ENCODE results near the gene IMP4.

The IMP4 gene

DNA sequence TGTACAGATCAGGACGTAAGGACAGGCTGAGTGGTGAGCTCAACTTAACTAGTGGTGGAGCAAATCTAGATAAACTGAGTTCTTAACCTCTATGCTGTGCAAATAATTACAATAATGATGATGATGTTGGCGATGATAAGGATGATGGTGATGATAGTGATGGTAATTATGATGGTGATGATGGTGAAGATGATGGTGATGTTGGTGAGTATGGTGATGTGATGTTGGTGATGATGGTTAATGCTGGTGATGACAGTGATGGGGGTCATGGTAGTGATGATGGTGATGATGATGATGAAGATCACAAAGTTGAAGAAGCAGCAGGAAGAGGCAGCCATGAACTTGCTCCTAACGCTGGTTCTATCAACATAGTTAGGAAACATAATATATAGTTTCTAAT lies 38.0 kb upstream of the IMP4 start:
- in situ Hi-C loops (cut with MboI; ENCODE audit: low sequenced_read_pairs, unreplicated experiment), result no loop called here
- TF ChIP-seq, protein P1, sequence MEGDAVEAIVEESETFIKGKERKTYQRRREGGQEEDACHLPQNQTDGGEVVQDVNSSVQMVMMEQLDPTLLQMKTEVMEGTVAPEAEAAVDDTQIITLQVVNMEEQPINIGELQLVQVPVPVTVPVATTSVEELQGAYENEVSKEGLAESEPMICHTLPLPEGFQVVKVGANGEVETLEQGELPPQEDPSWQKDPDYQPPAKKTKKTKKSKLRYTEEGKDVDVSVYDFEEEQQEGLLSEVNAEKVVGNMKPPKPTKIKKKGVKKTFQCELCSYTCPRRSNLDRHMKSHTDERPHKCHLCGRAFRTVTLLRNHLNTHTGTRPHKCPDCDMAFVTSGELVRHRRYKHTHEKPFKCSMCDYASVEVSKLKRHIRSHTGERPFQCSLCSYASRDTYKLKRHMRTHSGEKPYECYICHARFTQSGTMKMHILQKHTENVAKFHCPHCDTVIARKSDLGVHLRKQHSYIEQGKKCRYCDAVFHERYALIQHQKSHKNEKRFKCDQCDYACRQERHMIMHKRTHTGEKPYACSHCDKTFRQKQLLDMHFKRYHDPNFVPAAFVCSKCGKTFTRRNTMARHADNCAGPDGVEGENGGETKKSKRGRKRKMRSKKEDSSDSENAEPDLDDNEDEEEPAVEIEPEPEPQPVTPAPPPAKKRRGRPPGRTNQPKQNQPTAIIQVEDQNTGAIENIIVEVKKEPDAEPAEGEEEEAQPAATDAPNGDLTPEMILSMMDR (IDR thresholded peaks at IDR 0.05; ENCODE audit: borderline replicate concordance, control extremely low read depth, extremely low read depth, insufficient read depth, missing control alignments), result no peak
- DNase-seq (ENCODE audit: low spot score), result no peak

DNA sequence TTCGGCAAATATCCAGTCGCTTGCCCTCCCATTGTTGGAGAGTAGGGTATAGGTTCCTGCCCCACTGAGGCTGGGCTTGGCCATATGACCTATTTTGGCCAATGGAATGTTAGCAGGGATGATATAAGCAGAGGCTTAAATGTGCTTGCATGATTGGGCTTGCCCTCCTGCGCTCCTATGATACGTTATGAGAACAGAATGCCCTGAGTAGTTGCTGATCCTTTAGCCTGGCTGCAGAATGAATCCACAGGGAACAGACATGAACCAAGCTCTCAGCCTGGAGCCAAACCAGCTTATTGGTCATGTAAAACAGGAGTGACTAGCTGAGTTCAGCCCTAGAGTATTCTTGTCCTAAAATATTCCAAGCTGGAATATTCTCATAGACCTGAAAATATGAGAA lies 34.8 kb upstream of the IMP4 start:
- DNase-seq (ENCODE audit: low spot score), result no peak
- in situ Hi-C loops (cut with MboI; ENCODE audit: low sequenced_read_pairs, unreplicated experiment), result no loop called here
- TF ChIP-seq, protein P1 (IDR thresholded peaks at IDR 0.05; ENCODE audit: borderline replicate concordance, control extremely low read depth, extremely low read depth, insufficient read depth, missing control alignments), result no peak

DNA sequence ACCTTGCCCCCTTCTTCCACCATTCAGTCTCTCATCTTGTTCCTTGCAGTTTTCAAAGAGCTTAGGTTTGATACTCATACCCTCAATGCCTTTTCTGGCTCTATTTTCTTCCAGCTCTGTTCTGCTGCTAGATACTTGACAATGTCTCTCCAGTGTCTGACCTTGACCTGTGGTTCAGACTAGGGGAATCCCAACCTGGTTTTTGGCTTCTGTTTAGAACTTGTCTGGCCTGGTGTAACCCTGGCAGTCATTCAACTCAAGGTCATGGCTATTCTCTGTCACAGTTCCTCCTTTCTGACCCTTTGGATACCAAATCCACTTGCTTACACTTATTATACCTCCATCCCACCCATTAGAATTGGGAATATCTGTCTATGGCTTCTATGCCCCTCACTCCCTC lies 31.8 kb upstream of the IMP4 start:
- in situ Hi-C loops (cut with MboI; ENCODE audit: low sequenced_read_pairs, unreplicated experiment), result no loop called here
- TF ChIP-seq, protein P1 (IDR thresholded peaks at IDR 0.05; ENCODE audit: borderline replicate concordance, control extremely low read depth, extremely low read depth, insufficient read depth, missing control alignments), result no peak
- DNase-seq (ENCODE audit: low spot score), result no peak

DNA sequence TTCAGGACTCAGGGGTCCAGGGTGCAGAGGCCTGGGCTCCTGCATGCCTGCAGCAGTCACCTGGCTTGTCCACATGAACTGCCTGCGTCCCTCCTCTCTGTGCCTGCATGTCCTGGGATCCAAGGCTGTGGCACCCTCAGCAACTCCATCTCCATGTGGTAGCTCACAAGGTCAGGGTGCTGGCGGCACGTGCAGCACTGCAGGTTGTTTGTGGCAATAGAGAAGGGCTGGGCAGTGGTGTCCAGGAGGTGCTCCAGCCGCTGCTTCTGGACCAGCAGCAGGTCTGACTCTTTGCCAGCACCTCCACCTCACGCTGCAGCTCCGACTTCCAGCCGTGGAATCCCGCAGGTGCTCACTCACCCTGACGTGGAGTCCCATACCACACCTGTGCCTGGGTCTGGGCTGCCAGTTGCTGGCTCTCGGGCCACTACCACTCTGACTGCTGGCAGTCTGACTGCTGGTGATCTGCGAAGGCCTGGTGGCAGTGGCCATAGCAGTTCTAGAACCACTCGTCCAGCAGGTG lies 28.8 kb upstream of the IMP4 start:
- in situ Hi-C loops (cut with MboI; ENCODE audit: low sequenced_read_pairs, unreplicated experiment), result no loop called here
- TF ChIP-seq, protein P1 (IDR thresholded peaks at IDR 0.05; ENCODE audit: borderline replicate concordance, control extremely low read depth, extremely low read depth, insufficient read depth, missing control alignments), result no peak
- no peak for DNase-seq (ENCODE audit: low spot score)

DNA sequence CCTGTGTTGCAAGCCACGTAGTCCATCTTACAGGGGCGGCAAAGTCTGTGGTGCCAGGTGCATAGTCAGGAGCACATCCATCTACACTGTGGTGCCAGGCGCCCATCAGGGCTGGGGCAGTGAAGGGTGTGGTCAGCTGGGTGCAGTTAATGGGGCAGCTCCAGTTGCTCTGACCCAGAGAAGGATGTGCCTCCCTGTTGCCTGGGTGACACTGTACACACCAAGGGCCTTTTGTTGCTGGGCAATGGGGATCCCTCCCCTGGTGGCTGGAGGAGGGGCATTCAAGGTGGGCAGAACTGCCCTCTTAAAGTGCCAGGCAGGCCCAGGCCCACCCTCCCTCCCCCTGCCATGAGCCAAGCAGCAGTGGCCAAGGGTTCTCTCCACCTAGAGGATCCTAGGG lies 28.3 kb upstream of the IMP4 start:
- no peak for DNase-seq (ENCODE audit: low spot score)
- TF ChIP-seq, protein P1 (IDR thresholded peaks at IDR 0.05; ENCODE audit: borderline replicate concordance, control extremely low read depth, extremely low read depth, insufficient read depth, missing control alignments), result no peak
- in situ Hi-C loops (cut with MboI; ENCODE audit: low sequenced_read_pairs, unreplicated experiment), result no loop called here

DNA sequence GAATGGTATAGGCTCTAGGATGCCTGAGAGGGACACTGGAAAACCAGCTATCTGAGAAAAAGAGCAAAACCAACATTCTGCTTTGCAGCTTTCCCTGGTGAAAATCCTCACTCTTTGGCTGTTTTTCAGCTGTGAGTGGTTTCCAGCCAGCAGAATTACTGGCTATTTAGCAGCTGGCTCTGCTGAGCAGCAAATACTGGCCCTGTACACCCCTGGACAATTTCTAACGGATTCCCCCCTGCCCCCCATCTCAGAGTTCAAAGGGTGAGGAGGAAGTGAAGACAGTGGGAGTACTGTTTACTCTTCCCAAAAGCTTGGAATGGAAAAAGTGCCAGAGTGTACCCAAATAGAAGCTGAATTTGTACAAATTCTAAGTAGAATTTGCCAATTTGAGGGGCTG lies 26.1 kb upstream of the IMP4 start:
- in situ Hi-C loops (cut with MboI; ENCODE audit: low sequenced_read_pairs, unreplicated experiment), result no loop called here
- TF ChIP-seq, protein P1 (IDR thresholded peaks at IDR 0.05; ENCODE audit: borderline replicate concordance, control extremely low read depth, extremely low read depth, insufficient read depth, missing control alignments), result no peak
- no peak for DNase-seq (ENCODE audit: low spot score)

DNA sequence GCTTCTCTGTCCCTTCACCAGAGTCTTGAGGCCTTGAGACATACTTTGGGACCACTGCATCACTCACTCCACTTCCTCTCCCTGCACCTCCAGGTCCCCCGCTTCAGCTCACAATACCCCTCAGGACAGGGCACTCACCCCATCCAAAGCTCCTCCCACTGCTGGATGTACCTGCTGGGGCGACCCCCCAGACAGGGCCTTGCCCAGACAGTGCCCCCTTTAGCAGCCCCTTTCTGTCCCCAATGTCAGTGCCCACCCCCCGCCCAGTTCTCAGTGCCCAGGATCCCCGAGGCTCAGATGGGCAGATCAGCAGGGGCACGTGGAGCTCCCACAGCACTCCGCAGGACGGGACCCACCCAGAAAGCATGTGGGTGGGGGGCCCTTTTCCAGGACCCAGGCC lies 23.8 kb upstream of the IMP4 start:
- DNase-seq (ENCODE audit: low spot score), result no peak
- in situ Hi-C loops (cut with MboI; ENCODE audit: low sequenced_read_pairs, unreplicated experiment), result no loop called here
- TF ChIP-seq, protein P1 (IDR thresholded peaks at IDR 0.05; ENCODE audit: borderline replicate concordance, control extremely low read depth, extremely low read depth, insufficient read depth, missing control alignments), result no peak

All from GM13976 (cell line).